OCI-LY1 (cell line): ENCODE results near the gene NR3C1.

ENCODE experiments used
- H2AFZ ChIP-seq: fragments of 200-600 bp; sonication (generic), shearing (Covaris generic); 2 replicates; pipeline ENCODE4 v1.6.0; 2014; ENCODE audit warnings: antibody characterized with exemption, mild to moderate bottlenecking, low read length
- H3F3A ChIP-seq: fragments of 200-600 bp; sonication (generic), shearing (Covaris generic); 2 replicates; pipeline ENCODE4 v1.6.0; 2014; ENCODE audit warnings: mild to moderate bottlenecking, antibody characterized with exemption, low read length, moderate library complexity; ENCODE audit not compliant: insufficient read depth
- H3K27ac ChIP-seq: fragments of 200-600 bp; sonication (generic); 2 replicates; pipeline ENCODE4 v1.5.1; 2014; ENCODE audit warnings: low read length, mixed run types, mild to moderate bottlenecking, low read depth; ENCODE audit not compliant: poor library complexity, severe bottlenecking
- H3K27me3 ChIP-seq: fragments of 200-600 bp; sonication (generic); 2 replicates; pipeline ENCODE4 v1.6.0; 2014; ENCODE audit warnings: antibody characterized with exemption, mild to moderate bottlenecking, low read length, moderate library complexity; ENCODE audit not compliant: insufficient read depth
- H3K36me3 ChIP-seq: fragments of 200-600 bp; sonication (generic); 2 replicates; pipeline ENCODE4 v1.6.1; 2014; ENCODE audit warnings: mild to moderate bottlenecking, antibody characterized with exemption, low read length, moderate library complexity, mixed read lengths; ENCODE audit not compliant: insufficient read depth
- H3K4me1 ChIP-seq: fragments of 200-600 bp; sonication (generic); 2 replicates; pipeline ENCODE4 v1.5.1; 2014; ENCODE audit warnings: mild to moderate bottlenecking, low read length, moderate library complexity; ENCODE audit not compliant: insufficient read depth, severe bottlenecking
- H3K4me2 ChIP-seq: fragments of 200-600 bp; sonication (generic), shearing (Covaris generic); 2 replicates; pipeline ENCODE4 v1.6.1; 2014; ENCODE audit warnings: low read length
- H3K4me3 ChIP-seq: fragments of 200-600 bp; sonication (generic); 2 replicates; pipeline ENCODE4 v1.5.1; 2014; ENCODE audit warnings: low read length, low read depth, mild to moderate bottlenecking, mixed read lengths; ENCODE audit not compliant: poor library complexity, severe bottlenecking
- H3K79me2 ChIP-seq: fragments of 200-600 bp; shearing (Covaris generic); 2 replicates; pipeline ENCODE4 v1.6.1; 2016; ENCODE audit warnings: mixed run types, low read length, mixed read lengths; ENCODE audit not compliant: insufficient read depth
- H3K9ac ChIP-seq: fragments of 200-600 bp; sonication (generic), shearing (Covaris generic); 2 replicates; pipeline ENCODE4 v1.6.1; 2014; ENCODE audit warnings: mild to moderate bottlenecking, low read length, mixed read lengths
- H3K9me2 ChIP-seq: fragments of 200-600 bp; sonication (generic), shearing (Covaris generic); 2 replicates; pipeline ENCODE4 v1.6.1; 2014; ENCODE audit warnings: low read depth, mild to moderate bottlenecking, low read length, mixed read lengths
- H3K9me3 ChIP-seq: fragments of 200-600 bp; shearing (Covaris generic); 2 replicates; pipeline ENCODE4 v1.6.1; 2014; ENCODE audit warnings: low read length, mixed read lengths
- H4K20me1 ChIP-seq: fragments of 200-600 bp; sonication (generic), shearing (Covaris generic); 2 replicates; pipeline ENCODE4 v1.6.0; 2016; ENCODE audit warnings: mild to moderate bottlenecking, low read length; ENCODE audit not compliant: insufficient read depth
- CTCF ChIP-seq: fragments of 200-600 bp; sonication (generic), shearing (Covaris generic); IDR thresholded peaks from 2 replicates; pipeline ENCODE4 v1.5.1; 2017; ENCODE audit warnings: mild to moderate bottlenecking, antibody characterized with exemption, low read length, moderate library complexity, mixed read lengths
- EZH2 ChIP-seq: fragments of 200-600 bp; sonication (generic), shearing (Covaris generic); IDR thresholded peaks from 2 replicates; pipeline ENCODE4 v1.8.0; 2017; ENCODE audit warnings: borderline replicate concordance, mixed run types, mild to moderate bottlenecking, antibody characterized with exemption, low read length, moderate library complexity, mixed read lengths

The NR3C1 gene

GRCh38 chr5:143239882-143240518 lies 163.5 kb downstream of the NR3C1 start:
- Histone ChIP-seq H3F3A (no peaks in the 10 kb centered on the region), H3K36me3 (no peaks in the 10 kb centered on the region), H3K9ac (no peak overlapping the region), H3K9me2 (no peaks in the 10 kb centered on the region), H3K27me3 (no peaks in the 10 kb centered on the region), H3K9me3 (no peaks in the 10 kb centered on the region), H3K4me3 (no peak overlapping the region), H3K79me2 (no peaks in the 10 kb centered on the region), H3K27ac (no peak overlapping the region), H3K4me2 (no peak overlapping the region), H3K4me1 (peaks cover 10% of the 10 kb centered on the region), H2AFZ (no peak overlapping the region), H4K20me1 (no peaks in the 10 kb centered on the region)
- no peak for TF ChIP-seq EZH2
- no peak for TF ChIP-seq CTCF

DNA sequence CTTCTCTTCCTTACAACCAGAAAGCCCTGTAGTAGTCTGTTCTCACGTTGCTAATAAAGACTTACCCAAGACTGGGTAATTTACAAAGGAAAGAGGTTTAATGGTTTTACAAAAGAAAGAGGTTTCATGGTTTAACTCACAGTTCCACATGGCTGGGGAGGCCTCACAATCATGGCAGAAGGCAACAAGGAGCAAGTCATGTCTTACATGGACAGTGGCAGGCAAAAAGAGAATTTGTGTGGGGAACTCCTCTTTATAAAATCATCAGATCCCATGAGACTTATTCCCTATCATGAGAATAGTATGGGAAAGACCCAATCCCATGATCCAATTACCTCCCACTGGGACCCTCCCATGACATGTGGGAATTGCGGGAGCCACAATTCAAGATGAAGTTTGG lies 164.9 kb downstream of the NR3C1 start:
- H3K27ac ChIP-seq = no peak overlapping the region
- no peak for TF ChIP-seq EZH2
- no peak for TF ChIP-seq CTCF
- H3K4me3 ChIP-seq = no peak overlapping the region

GRCh38 chr5:143237664-143238063 lies 165.8 kb downstream of the NR3C1 start:
- Histone ChIP-seq H3K4me1 (peaks cover 10% of the 10 kb centered on the region), H3K9me2 (no peaks in the 10 kb centered on the region), H4K20me1 (no peaks in the 10 kb centered on the region), H3K79me2 (no peaks in the 10 kb centered on the region), H3K9me3 (no peaks in the 10 kb centered on the region), H3K4me3 (no peak overlapping the region), H3F3A (no peaks in the 10 kb centered on the region), H3K9ac (no peak overlapping the region), H2AFZ (no peak overlapping the region), H3K27ac (no peak overlapping the region), H3K4me2 (no peak overlapping the region), H3K27me3 (no peaks in the 10 kb centered on the region), H3K36me3 (no peaks in the 10 kb centered on the region)
- TF ChIP-seq EZH2 (no peak), CTCF (no peak)

More for the DNA sequence above, 164.9 kb downstream of the NR3C1 start:
- Histone ChIP-seq H3K9ac (no peak overlapping the region), H3K4me1 (peaks cover 10% of the 10 kb centered on the region), H3K79me2 (no peaks in the 10 kb centered on the region), H3K9me3 (no peaks in the 10 kb centered on the region), H3K27me3 (no peaks in the 10 kb centered on the region), H2AFZ (no peak overlapping the region), H3K9me2 (no peaks in the 10 kb centered on the region), H4K20me1 (no peaks in the 10 kb centered on the region), H3F3A (no peaks in the 10 kb centered on the region), H3K4me2 (no peak overlapping the region), H3K36me3 (no peaks in the 10 kb centered on the region)
